HCT116 (cell line): Measurements from ENCODE around the gene ERC2.

Experiments used
- CEBPB ChIP-seq: IDR thresholded peaks from 2 replicates; pipeline ENCODE4 v1.6.1; 2012; ENCODE audit warnings: low read depth
- CTCF ChIP-seq, 3 experiments: fragments of 200-600 bp in 1 of 3; sonication (generic) in 1 of 3; IDR thresholded peaks in 2 of 3; conservative IDR thresholded peaks in 1 of 3; 2 replicates each; pipeline ENCODE4 v1.5.1; 2012 to 2017; ENCODE audit warnings: low read depth in 2 of 3, low read length in 2 of 3, antibody characterized with exemption in 1 of 3, borderline replicate concordance in 1 of 3, control low read depth in 1 of 3, mild to moderate bottlenecking in 1 of 3, mixed read lengths in 1 of 3, mixed run types in 1 of 3, moderate library complexity in 1 of 3; ENCODE audit not compliant: insufficient read depth in 1 of 3
- EZH2 ChIP-seq: fragments of 200-600 bp; sonication (generic); IDR thresholded peaks from 2 replicates; pipeline ENCODE4 v1.6.1; 2017; ENCODE audit warnings: antibody characterized with exemption, mixed run types
- EZH2phosphoT487 ChIP-seq: fragments of 200-600 bp; IDR thresholded peaks from 2 replicates; pipeline ENCODE4 v1.6.1; 2018; ENCODE audit warnings: antibody characterized with exemption, borderline replicate concordance
- POLR2A ChIP-seq: IDR thresholded peaks from 2 replicates; pipeline ENCODE4 v1.7.0; 2011; ENCODE audit warnings: borderline replicate concordance; ENCODE audit not compliant: insufficient read depth, insufficient read length; ENCODE audit errors: extremely low read depth
- POLR2AphosphoS5 ChIP-seq: IDR thresholded peaks from 2 replicates; pipeline ENCODE4 v1.6.1; 2011; ENCODE audit warnings: mild to moderate bottlenecking, low read depth, low read length, moderate library complexity
- ZBTB33 ChIP-seq: IDR thresholded peaks from 2 replicates; pipeline ENCODE4 v1.6.1; 2011; ENCODE audit warnings: mild to moderate bottlenecking, low read length, moderate library complexity; ENCODE audit not compliant: insufficient replicate concordance; ENCODE audit errors: extremely low read depth
- ZFX ChIP-seq: fragments of 450-650 bp; IDR thresholded peaks from 2 replicates; pipeline ENCODE4 v1.6.1; 2017

GRCh38 chr3:55540579-55540978 lies 927.7 kb downstream of the ERC2 start:
- TF ChIP-seq POLR2AphosphoS5 (no peak), CTCF (IDR thresholded peaks at IDR 0.05 in 2 of 3, conservative IDR thresholded peaks at IDR 0.05 in 1 of 3; ENCODE audit: borderline replicate concordance in 1 of 3, insufficient read depth in 1 of 3, low read depth in 2 of 3, low read length in 2 of 3) (no peak), CEBPB (no peak), ZFX (no peak), POLR2A (no peak), ZBTB33 (no peak), EZH2phosphoT487 (no peak), EZH2 (no peak)
